Omental fat pad (tissue), 4 donors: ENCODE results near the gene SLC2A14. TPM values are rescaled to one million over a fixed set of nuclear protein-coding genes. Genes with fewer than 3 reads are reported as not detected.
"Not testable (repeated sequence)": the region's sequence is repeated elsewhere in the genome, so short reads cannot be mapped to it uniquely, and the experiment has no call there.

Experiments used
- ATAC-seq: fragments of 150-250 bp; one replicate; pipeline ENCODE4 v1.9.1; 2016; ENCODE audit warnings: mild to moderate bottlenecking, moderate library complexity; ENCODE audit not compliant: low FRiP score
- DNase-seq: peaks from one replicate; pipeline ENCODE4 v3.0.0-alpha.2; 2019; ENCODE audit warnings: low spot score
- total RNA-seq, 4 donors: library from RNA; depleted of rRNA; stranded (reverse); fragments of >200 nt; gene quantifications; one replicate each; pipeline ENCODE4 v1.1.0, GENCODE V29; 2016
- TF ChIP-seq, protein P1 (sequence below), 3 donors: fragments of 450-650 bp; IDR thresholded peaks; one replicate each; pipeline ENCODE4 v1.5.1; 2016 to 2017; ENCODE audit warnings: antibody characterized with exemption in 3 of 3, mild to moderate bottlenecking in 3 of 3, moderate library complexity in 2 of 3

The SLC2A14 gene
- total RNA-seq, 4 donors from 2014 or later, result not detected

DNA sequence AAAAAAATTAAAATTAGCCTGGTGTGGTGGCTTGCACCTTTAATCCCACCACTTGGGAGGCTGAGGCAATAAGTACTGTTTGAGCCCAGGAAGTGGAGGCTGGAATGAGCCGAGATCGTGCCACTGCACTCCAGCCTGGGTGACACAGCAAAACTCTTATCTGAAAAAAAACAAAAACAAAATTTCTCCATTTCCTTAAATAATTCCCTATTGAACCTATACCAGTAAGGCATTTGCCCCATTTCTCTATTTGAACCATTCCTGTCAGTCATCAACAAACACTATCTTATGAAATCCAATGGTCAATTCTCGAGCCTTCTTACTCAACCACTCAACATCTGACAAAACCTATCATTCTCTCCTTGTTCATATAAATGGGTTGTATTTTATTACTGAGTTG is 14.7 kb downstream of the SLC2A14 start:
- TF ChIP-seq, protein P1, sequence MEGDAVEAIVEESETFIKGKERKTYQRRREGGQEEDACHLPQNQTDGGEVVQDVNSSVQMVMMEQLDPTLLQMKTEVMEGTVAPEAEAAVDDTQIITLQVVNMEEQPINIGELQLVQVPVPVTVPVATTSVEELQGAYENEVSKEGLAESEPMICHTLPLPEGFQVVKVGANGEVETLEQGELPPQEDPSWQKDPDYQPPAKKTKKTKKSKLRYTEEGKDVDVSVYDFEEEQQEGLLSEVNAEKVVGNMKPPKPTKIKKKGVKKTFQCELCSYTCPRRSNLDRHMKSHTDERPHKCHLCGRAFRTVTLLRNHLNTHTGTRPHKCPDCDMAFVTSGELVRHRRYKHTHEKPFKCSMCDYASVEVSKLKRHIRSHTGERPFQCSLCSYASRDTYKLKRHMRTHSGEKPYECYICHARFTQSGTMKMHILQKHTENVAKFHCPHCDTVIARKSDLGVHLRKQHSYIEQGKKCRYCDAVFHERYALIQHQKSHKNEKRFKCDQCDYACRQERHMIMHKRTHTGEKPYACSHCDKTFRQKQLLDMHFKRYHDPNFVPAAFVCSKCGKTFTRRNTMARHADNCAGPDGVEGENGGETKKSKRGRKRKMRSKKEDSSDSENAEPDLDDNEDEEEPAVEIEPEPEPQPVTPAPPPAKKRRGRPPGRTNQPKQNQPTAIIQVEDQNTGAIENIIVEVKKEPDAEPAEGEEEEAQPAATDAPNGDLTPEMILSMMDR (IDR thresholded peaks at IDR 0.05), result no peak

DNA sequence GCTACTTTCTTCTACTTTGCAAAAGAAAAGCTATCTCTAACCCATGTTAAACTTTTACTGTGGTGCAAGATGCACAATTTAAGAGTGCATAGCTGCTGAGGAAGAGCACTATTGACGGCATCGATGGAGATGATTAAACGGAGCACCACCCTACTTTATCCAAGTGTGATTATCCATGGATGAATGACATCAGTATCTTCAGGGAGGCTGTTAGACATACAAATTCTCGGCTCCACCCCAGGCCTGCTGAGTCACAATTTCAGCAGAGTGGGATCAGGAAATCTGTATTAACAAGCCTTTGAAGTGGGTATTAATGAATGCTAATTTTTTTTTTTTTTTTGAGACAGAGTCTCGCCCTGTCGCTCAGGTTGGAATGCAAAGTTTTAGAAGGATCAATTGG is 16.2 kb downstream of the SLC2A14 start:
- TF ChIP-seq, protein P1 (IDR thresholded peaks at IDR 0.05), result no peak
- DNase-seq (no peak), ATAC-seq (no peak)

More for the DNA sequence above, 14.7 kb downstream of the SLC2A14 start:
- DNase-seq (no peak), ATAC-seq (no peak)

DNA sequence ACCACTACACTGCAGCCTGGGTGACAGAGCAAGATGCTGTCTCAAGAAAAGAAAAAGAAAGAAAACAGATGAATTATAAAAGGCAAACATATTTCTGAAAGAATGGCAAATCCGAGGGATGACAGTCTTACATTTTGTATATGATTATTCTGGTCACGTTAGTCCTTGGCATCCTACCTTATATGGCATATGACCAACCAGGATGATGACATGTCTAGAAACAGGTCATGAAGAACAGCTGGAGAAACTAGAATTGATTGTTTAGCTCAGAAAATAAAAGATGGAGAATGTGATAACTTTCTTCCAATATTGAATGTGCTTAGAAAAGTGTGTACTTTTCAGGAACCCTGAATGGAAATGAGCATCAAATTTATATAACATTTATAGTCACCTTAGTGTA is 19.2 kb downstream of the SLC2A14 start:
- DNase-seq, result no peak
- TF ChIP-seq, protein P1 (IDR thresholded peaks at IDR 0.05), result no peak
- no peak for ATAC-seq

DNA sequence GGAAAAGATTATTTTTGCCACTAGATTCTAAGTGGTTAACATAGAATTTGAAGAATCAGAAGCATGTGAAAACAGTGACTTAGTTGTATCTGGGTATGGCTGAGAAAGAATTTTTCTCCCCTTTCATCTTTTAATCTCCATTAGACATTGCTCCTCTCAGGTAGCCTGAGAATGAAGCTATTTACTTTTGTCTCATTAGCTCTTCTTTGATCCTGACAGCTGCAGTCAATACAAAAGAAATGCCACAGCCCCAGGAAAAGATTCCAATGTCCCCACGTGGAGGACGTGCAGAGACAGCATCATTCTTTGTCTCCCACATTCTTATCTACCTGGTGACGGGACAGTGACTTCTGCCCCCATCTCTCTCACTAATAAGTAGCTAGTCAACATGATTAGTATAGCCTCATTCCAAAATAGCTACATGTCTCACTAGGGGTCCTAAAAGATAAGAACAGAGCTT is 21.1 kb downstream of the SLC2A14 start:
- ATAC-seq, result not testable (repeated sequence)

DNA sequence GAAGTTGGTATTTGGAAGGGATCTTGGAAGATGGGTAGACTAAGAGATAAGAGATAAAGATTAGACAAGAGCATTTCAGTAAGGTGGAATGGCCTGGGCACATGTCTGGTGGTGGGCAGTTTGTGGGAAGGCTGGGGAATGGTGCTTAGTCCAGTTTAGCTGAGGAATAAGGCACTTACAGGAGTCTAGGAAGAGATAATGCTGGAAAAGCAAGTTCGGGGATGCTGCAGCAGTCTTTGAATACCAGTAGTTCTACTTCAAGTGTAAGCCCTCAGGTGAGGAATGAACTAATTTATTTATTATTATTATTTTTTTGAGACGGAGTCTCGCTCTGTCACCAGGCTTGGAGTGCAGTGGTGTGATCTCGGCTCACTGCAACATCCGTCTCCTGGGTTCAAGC is 22.6 kb downstream of the SLC2A14 start:
- not testable (repeated sequence) for ATAC-seq, DNase-seq

More for the DNA sequence above, 21.1 kb downstream of the SLC2A14 start:
- not testable (repeated sequence) for DNase-seq

DNA sequence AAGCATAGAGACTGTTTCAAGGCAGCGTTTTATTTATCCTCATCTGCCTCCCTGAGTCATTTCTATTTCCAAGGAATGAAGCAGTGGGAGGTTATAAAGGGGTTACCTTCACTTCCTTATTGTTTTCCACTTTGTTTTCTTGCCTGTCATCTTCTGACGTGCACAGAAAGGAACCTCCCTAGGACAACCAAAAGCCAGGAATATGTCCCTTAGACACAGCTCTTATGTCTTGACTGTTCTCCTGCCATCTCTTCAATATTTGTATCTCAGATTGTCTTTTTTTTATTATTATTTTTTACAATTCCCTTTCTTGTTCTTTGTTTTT is 24.7 kb downstream of the SLC2A14 start:
- not testable (repeated sequence) for ATAC-seq, DNase-seq

DNA sequence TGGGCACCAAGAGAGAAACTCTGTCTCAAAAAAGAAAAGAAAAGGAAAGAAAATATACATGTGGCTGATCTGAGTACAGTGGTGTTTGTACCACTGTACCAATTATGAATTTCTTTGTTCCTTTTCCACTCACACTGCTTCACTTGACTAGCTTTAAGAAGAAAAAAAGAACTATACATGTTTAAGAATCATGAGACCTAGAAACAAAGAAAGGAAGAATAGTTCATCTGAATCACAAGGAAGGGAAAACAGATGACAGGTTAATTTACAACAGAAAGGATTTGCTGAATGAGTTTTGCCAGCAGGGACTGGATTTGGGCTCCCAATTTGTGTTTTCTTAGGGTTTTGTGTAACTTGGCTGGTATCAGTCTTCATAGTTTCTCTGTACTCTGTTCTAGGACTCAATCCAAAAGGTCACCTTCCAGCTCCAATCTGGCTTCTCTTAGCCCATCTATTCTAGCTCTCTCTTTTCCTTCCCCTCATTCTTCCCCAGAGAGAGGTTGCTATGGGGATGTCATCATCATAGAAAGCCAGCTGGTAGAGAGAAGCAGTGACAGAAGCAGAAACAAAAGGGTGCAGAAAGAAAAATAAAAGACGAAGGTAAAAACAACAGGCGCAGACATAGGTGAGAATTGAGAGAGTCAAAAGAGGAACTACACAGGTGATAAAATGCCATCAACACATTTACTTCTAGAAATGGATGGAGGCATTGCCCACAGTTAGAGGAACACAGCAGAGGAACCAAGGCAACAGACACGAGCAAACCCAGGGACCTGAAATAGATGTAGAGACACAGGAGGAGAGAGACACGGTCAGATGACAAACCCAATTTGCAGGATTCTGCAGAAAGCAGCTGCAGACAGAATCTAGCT is 25.3 kb downstream of the SLC2A14 start:
- not testable (repeated sequence) for ATAC-seq, DNase-seq

DNA sequence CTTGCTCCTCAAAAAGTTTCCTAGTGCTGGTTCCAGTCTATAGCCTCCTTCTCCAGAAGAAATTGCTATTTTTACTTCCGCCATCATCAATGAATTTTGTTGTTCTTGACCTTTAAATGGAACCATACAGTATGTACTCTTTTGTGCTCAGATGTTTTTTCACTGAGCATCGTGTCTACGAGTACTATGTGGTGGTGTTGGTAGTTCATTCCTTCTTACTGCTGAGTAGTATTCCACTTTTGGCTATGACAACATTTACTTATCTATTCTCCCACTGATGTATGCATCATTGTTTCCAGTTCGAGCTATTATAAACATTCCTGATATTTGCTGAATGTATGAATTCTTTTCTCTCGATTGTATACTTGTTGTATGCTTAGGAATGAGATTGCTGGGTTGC is 28.6 kb downstream of the SLC2A14 start:
- no peak for ATAC-seq
- no peak for DNase-seq

DNA sequence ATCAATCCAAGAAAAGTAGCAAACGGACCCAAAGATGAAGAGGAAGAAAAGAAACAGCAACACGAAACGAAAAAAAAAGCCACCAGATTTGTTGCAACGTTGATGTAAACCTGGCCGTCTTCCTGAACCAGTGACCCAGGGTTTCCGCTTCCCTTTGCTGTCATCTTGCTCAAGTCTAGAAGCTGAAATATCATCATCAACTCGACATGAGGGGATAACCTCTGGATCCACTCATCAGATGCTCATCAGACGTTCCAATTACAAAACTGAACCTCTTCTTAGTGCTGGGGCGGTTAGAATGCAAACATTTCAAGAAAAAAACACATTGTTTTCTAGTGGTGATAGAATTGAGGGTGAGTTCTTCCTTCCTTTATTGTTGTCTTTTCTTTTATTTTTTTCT is 29.1 kb downstream of the SLC2A14 start:
- not testable (repeated sequence) for ATAC-seq, DNase-seq

More for the DNA sequence above, 28.6 kb downstream of the SLC2A14 start:
- TF ChIP-seq, protein P1 (IDR thresholded peaks at IDR 0.05), result no peak

DNA sequence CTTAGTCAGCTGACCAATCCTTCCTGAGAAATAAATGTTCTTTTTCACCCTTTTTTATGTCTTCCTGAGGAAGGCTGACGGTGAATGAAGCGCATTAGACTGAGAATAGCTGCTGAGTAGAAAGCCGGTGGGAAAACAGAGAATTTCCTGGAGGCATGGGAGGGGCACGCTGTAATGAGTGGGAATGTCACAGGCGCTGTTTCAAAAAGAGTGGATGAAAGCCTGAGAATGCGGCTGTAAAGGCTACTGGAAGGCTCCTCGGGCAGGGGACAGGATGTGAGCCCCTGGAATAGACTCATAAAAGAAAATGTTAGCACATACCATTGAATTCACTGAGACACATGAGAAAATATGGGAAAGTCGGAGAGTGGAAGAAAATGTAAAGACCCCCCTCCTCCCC is 29.6 kb downstream of the SLC2A14 start:
- not testable (repeated sequence) for DNase-seq, ATAC-seq

DNA sequence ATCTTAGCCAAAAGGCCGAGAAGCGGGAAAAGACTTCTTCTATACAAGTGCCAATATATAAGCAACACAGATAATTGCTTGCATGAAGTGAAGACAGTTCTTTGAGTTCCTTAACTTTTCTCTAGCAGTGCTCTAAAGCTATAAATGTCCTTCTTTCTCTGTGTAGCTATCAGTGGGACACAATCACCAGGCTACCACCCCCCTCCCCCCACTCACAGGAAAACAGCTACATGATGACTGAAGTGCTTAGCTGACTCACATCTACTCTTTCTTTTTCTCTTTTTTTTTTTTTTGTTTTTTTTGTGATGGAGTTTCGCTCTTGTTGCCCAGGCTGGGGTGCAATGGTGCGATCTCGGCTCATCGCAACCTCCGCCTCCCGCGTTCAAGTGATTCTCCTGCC is 30.3 kb downstream of the SLC2A14 start:
- not testable (repeated sequence) for DNase-seq, ATAC-seq

DNA sequence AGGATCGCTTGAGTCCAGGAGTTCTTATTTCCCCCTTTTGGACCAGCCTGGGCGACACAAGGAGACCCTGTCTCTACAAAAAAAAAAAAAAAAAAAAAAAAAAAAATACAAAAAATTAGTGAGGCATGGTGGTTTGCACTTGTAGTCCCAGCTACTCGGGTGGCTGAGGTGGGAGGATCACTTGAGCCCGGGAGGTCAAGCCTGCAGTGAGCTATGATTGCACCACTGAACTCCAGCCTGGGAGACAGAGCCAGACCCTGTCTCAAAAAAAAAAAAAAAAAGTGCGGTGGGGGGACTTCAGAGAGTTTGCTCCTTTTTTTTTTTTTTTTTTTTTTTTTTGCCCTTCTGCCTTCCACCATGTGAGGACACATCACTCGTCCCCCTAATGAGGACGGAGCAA is 32.9 kb downstream of the SLC2A14 start:
- not testable (repeated sequence) for DNase-seq, ATAC-seq

DNA sequence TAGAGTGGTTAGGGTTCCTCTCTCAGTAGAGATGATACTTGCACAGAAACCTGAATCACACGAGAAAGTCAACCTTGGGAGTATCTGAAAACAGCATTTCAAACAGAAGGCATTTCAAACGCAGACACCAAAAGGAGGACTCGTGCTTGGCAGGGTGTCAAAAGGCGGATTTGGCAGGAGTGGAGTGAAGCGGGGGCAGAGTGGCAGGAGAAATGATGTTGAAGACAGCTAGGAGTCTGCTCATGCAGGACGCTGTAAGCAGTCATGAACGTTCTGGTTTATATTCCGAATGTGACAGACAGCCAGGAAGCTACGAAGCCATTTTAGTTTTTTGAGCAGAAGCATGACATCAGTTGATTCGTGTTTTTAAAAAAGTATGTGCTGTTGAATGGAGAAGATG is 33.5 kb downstream of the SLC2A14 start:
- DNase-seq, result peak; percentile 38

More for the DNA sequence above, 33.5 kb downstream of the SLC2A14 start:
- ATAC-seq, result peak; percentile 93
